Endothelial cell of umbilical vein (primary cell): ENCODE measurements around the gene MRPS35. TPM values are rescaled to one million over a fixed set of nuclear protein-coding genes. Genes with fewer than 3 reads are reported as not detected.

Experiments
- BruUV-seq: library from RNA; stranded (reverse); fragments of 400-500 nt; replicated peaks from 2 replicates; lab custom pipeline; 2021; lab: Mats Ljungman, UMichigan
- CTCF ChIA-PET: fragments of 300-600, 350-600 bp; sonication (Branson Sonifier 250); formaldehyde crosslinking; loops from one replicate; lab custom pipeline; 2021; ENCODE audit warnings: antibody characterized with exemption, inconsistent platforms; lab: Charles Lee
- POLR2A ChIA-PET: fragments of 300-600, 350-600 bp; sonication (Branson Sonifier 250); formaldehyde crosslinking; loops from one replicate; lab custom pipeline; 2021; ENCODE audit warnings: antibody characterized with exemption, inconsistent platforms; lab: Charles Lee
- DNase-seq: peaks from one replicate; pipeline ENCODE4 v3.0.0-alpha.2; 2011; ENCODE audit warnings: low read depth, low spot score
- FAIRE-seq: peaks from 2 replicates; lab custom pipeline; 2011; peaks lifted over from hg19 to GRCh38; lab: Jason Lieb, UNC
- H2AFZ ChIP-seq: 2 replicates; pipeline ENCODE4 v1.6.0; 2012; ENCODE audit warnings: low read depth, low read length, control low read depth, inconsistent platforms
- H3K27ac ChIP-seq: 2 replicates; pipeline ENCODE4 v1.5.1; 2011; ENCODE audit warnings: low read depth, mild to moderate bottlenecking, control low read depth, low read length, moderate library complexity; ENCODE audit not compliant: insufficient read depth
- H3K27me3 ChIP-seq, 2 experiments: 2 replicates each; pipeline versions ENCODE4 v1.6.0 to v1.6.1; 2011; ENCODE audit warnings: low read length in 2 of 2, mixed read lengths in 1 of 2; ENCODE audit not compliant: control insufficient read depth in 2 of 2, insufficient read depth in 2 of 2
- H3K36me3 ChIP-seq, 2 experiments: 2 replicates in 1 of 2; 3 replicates in 1 of 2; pipeline ENCODE4 v1.5.1; 2011; ENCODE audit warnings: low read length in 2 of 2, mild to moderate bottlenecking in 1 of 2, moderate library complexity in 1 of 2; ENCODE audit not compliant: control insufficient read depth in 2 of 2, insufficient read depth in 2 of 2; ENCODE audit errors: extremely low read depth in 1 of 2
- H3K4me1 ChIP-seq: 3 replicates; pipeline ENCODE4 v1.5.1; 2011; ENCODE audit warnings: mild to moderate bottlenecking, low read length; ENCODE audit not compliant: control insufficient read depth, insufficient read depth; ENCODE audit errors: extremely low read depth
- H3K4me2 ChIP-seq: 2 replicates; pipeline ENCODE4 v1.6.1; 2011; ENCODE audit warnings: low read length, control low read depth, mixed read lengths; ENCODE audit not compliant: insufficient read depth
- H3K4me3 ChIP-seq, 3 experiments: fragments of 200-600 bp in 1 of 3; sonication (generic), shearing (Covaris generic) in 1 of 3; replicated peaks in 1 of 3; 2 replicates each; pipeline ENCODE4 v1.5.1; 2011 to 2016; ENCODE audit warnings: control low read depth in 3 of 3, low read length in 3 of 3, mild to moderate bottlenecking in 2 of 3, inconsistent platforms in 1 of 3, low read depth in 1 of 3, moderate library complexity in 1 of 3; ENCODE audit not compliant: insufficient read depth in 1 of 3
- H3K79me2 ChIP-seq: 2 replicates; pipeline ENCODE4 v1.6.0; 2012; ENCODE audit warnings: low read length, inconsistent platforms; ENCODE audit not compliant: control insufficient read depth, insufficient read depth
- H3K9ac ChIP-seq: replicated peaks from 2 replicates; pipeline ENCODE3; 2011; ENCODE audit warnings: low read length, control low read depth; ENCODE audit not compliant: insufficient read depth; ENCODE audit errors: extremely low read depth
- H3K9me1 ChIP-seq: replicated peaks from 3 replicates; pipeline ENCODE4 v1.6.0; 2011; ENCODE audit warnings: mild to moderate bottlenecking, low read length; ENCODE audit not compliant: control insufficient read depth, insufficient read depth; ENCODE audit errors: extremely low read depth
- H3K9me3 ChIP-seq: replicated peaks from 2 replicates; pipeline ENCODE4 v1.5.1; 2012; ENCODE audit warnings: low read length, inconsistent platforms; ENCODE audit not compliant: control insufficient read depth, insufficient read depth
- H4K20me1 ChIP-seq: replicated peaks from 2 replicates; pipeline ENCODE3; 2011; ENCODE audit warnings: mild to moderate bottlenecking, low read length; ENCODE audit not compliant: control insufficient read depth, insufficient read depth; ENCODE audit errors: extremely low read depth
- EZH2 ChIP-seq: IDR thresholded peaks from 2 replicates; pipeline ENCODE4 v1.6.1; 2012; ENCODE audit warnings: borderline replicate concordance, low read depth, mild to moderate bottlenecking, moderate library complexity, low read length, inconsistent platforms; ENCODE audit not compliant: severe bottlenecking
- FOS ChIP-seq: IDR thresholded peaks from 2 replicates; pipeline ENCODE4 v1.6.1; 2011; ENCODE audit warnings: mild to moderate bottlenecking, low read length, moderate library complexity, borderline replicate concordance; ENCODE audit not compliant: insufficient read depth
- MYC ChIP-seq: IDR thresholded peaks from one replicate; pipeline ENCODE4 v1.6.1; 2011; ENCODE audit warnings: mild to moderate bottlenecking, low read depth, low read length
- POLR2A ChIP-seq: IDR thresholded peaks from 2 replicates; pipeline ENCODE4 v1.6.1; 2012; ENCODE audit warnings: low read depth, mild to moderate bottlenecking, control low read depth, low read length
- POLR2AphosphoS5 ChIP-seq: IDR thresholded peaks from 2 replicates; pipeline ENCODE4 v1.6.1; 2012; ENCODE audit warnings: low read depth, mild to moderate bottlenecking, control low read depth, low read length, moderate library complexity; ENCODE audit not compliant: insufficient read depth
- dilution Hi-C: fragments of 300-500 bp; cut with MboI; formaldehyde crosslinking; loops from one replicate; pipeline ENCODE4 v1.15.0; 2019; ENCODE audit warnings: low sequenced_read_pairs; ENCODE audit not compliant: extremely low pct_ligation_motif_present
- intact Hi-C: fragments of 100-400 bp; cut with micrococcal nuclease; formaldehyde crosslinking; loops from one replicate; pipeline ENCODE4 v1.10.0; 2022
- polyA plus RNA-seq, 4 experiments: library from polyadenylated mRNA; depleted of rRNA in 3 of 4; stranded (reverse) in 3 of 4; unstranded in 1 of 4; fragments of >200 nt; gene quantifications; 2 replicates each; pipeline versions ENCODE4 v1.2.1 to v1.2.3, GENCODE V29; 2011 to 2012; ENCODE audit warnings: missing spikeins in 1 of 4
- total RNA-seq: library from RNA; stranded (reverse); gene quantifications from 2 replicates; pipeline ENCODE4 v1.2.3, GENCODE V29; 2021
- TF ChIP-seq, protein P1 (sequence below): IDR thresholded peaks from 2 replicates; pipeline ENCODE4 v1.6.1; 2011; ENCODE audit not compliant: insufficient read depth, insufficient read length
- TF ChIP-seq, protein P2 (sequence below), 2 donors: IDR thresholded peaks; 1 replicate in 1 of 2; 2 replicates in 1 of 2; pipeline ENCODE4 v1.5.1; 2011; ENCODE audit warnings: low read length in 2 of 2, mild to moderate bottlenecking in 2 of 2, moderate library complexity in 2 of 2, control low read depth in 1 of 2, inconsistent platforms in 1 of 2, low read depth in 1 of 2; ENCODE audit not compliant: insufficient read depth in 1 of 2; ENCODE audit errors: extremely low read depth in 1 of 2

The MRPS35 gene
- total and polyA plus RNA-seq, 2 donors (not counting 3 experiments of a cell fraction or from before 2014, with no cell fraction given) = 22.7 to 38.6 TPM

DNA sequence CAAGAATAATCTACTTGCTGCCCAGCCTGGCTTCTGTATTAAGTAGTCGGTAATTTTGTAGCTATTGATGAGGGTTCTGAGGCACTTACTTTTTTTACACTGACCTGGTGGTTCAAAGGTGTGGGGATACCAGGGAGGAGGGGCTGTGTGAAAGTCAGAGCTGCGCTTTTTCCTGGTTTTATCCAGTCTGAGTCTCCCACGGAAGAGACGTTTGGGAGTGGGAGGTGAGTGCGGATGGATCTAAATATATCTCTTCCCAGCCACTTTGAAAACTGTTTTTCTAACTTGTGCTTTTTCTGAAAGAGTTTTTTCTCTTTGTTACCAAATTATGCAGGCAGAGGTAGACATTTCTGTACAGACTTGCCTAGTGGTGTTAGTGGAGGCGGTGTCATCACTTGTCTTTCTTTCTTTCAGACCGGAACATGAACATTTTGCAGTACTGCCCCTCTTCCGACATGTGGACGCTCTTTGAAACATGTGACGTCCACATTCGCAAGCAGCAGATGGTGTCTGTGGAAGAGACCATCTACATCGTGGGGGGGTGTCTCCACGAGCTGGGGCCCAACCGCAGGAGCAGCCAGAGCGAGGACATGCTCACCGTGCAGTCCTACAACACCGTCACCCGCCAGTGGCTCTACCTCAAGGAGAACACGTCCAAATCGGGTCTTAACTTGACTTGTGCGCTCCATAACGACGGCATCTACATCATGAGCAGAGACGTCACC lies 86.8 kb downstream of the MRPS35 start:
- dilution Hi-C loops (no loop called here), intact Hi-C loops (no loop called here)
- BruUV-seq = no TSS peak
- Histone ChIP-seq H4K20me1 (no peaks in the 10 kb centered on the region), H3K27me3 (no peaks in the 10 kb centered on the region), H3K4me2 (no peak overlapping the region), H3K36me3 (peaks cover 5 to 11% of the 10 kb centered on the region in 2 experiments), H2AFZ (no peak overlapping the region), H3K9me1 (no peaks in the 10 kb centered on the region), H3K4me1 (no peaks in the 10 kb centered on the region), H3K9ac (no peak overlapping the region), H3K9me3 (no peaks in the 10 kb centered on the region), H3K79me2 (no peaks in the 10 kb centered on the region), H3K4me3 (no peak overlapping the region), H3K27ac (no peak overlapping the region)
- ChIA-PET POLR2A (no interaction called here), CTCF (interaction anchor here (3.1 kb wide), 1 partner anchor 10 kb away, joined by 7 read pairs; no protein-coding TSS in a partner anchor)
- TF ChIP-seq MYC (no peak), POLR2A (no peak)
- DNase-seq = no peak
- no peak for FAIRE-seq

DNA sequence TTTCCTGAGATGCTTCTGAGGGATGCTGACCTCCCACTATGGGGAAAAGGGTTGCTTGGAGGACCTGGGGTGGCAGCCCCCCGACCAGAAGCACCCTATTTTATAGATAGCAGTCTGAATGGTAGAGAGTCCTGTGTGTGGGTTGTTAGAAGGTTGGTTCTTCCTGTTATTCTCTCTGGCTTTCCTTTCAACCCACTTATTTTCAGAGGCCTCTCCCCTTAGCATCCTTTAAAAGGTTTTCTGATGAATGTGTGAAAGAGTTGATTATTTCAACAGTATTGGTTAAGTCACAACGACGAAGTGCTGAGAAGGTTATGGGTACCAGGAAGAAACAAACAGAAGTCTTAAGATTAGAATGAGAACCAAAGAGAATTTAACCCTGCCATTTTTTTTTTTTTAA lies 90.2 kb downstream of the MRPS35 start:
- H3K9ac ChIP-seq = no peak overlapping the region
- ChIA-PET POLR2A (interaction anchor here (0.7 kb wide), 1 partner anchor 17 kb away, joined by 3 read pairs; no protein-coding TSS in a partner anchor), CTCF (no interaction called here)
- H3K36me3 ChIP-seq = peaks cover 2 to 3% of the 10 kb centered on the region in 2 experiments
- H3K79me2 ChIP-seq = no peaks in the 10 kb centered on the region
- TF ChIP-seq, protein P1, sequence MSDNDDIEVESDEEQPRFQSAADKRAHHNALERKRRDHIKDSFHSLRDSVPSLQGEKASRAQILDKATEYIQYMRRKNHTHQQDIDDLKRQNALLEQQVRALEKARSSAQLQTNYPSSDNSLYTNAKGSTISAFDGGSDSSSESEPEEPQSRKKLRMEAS = no peak
- TF ChIP-seq MYC (no peak), POLR2A (no peak), EZH2 (no peak), FOS (no peak), POLR2AphosphoS5 (no peak)
- TF ChIP-seq, protein P2, sequence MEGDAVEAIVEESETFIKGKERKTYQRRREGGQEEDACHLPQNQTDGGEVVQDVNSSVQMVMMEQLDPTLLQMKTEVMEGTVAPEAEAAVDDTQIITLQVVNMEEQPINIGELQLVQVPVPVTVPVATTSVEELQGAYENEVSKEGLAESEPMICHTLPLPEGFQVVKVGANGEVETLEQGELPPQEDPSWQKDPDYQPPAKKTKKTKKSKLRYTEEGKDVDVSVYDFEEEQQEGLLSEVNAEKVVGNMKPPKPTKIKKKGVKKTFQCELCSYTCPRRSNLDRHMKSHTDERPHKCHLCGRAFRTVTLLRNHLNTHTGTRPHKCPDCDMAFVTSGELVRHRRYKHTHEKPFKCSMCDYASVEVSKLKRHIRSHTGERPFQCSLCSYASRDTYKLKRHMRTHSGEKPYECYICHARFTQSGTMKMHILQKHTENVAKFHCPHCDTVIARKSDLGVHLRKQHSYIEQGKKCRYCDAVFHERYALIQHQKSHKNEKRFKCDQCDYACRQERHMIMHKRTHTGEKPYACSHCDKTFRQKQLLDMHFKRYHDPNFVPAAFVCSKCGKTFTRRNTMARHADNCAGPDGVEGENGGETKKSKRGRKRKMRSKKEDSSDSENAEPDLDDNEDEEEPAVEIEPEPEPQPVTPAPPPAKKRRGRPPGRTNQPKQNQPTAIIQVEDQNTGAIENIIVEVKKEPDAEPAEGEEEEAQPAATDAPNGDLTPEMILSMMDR (IDR thresholded peaks at IDR 0.05; ENCODE audit: extremely low read depth in 1 of 2, insufficient read depth in 1 of 2, low read depth in 1 of 2, low read length in 2 of 2) = no peak
- DNase-seq = no peak
- dilution Hi-C loops (no loop called here), intact Hi-C loops (no loop called here)
- no peak overlapping the region for H2AFZ ChIP-seq
- no peaks in the 10 kb centered on the region for H3K9me3 ChIP-seq
- no peaks in the 10 kb centered on the region for H4K20me1 ChIP-seq
- no peak overlapping the region for H3K27ac ChIP-seq
- no TSS peak for BruUV-seq
- H3K9me1 ChIP-seq = no peaks in the 10 kb centered on the region
- no peaks in the 10 kb centered on the region for H3K4me1 ChIP-seq
- no peak overlapping the region for H3K4me3 ChIP-seq
- H3K27me3 ChIP-seq = no peaks in the 10 kb centered on the region
- H3K4me2 ChIP-seq = no peak overlapping the region
- no peak for FAIRE-seq
